Activated CD8-positive, alpha-beta memory T cell treated with anti-CD3 and anti-CD28 coated beads for 24 hours (primary cell): ENCODE data around the gene TYRO3.
A peak's percentile ranks its signal among the peaks of the same experiment; 100 is the strongest.
"Not testable (repeated sequence)": the region's sequence is repeated elsewhere in the genome, so short reads cannot be mapped to it uniquely, and the experiment has no call there.

Experiments used
- DNase-seq: peaks from one replicate; pipeline ENCODE4 v3.0.0-alpha.2; 2020

The TYRO3 gene

DNA sequence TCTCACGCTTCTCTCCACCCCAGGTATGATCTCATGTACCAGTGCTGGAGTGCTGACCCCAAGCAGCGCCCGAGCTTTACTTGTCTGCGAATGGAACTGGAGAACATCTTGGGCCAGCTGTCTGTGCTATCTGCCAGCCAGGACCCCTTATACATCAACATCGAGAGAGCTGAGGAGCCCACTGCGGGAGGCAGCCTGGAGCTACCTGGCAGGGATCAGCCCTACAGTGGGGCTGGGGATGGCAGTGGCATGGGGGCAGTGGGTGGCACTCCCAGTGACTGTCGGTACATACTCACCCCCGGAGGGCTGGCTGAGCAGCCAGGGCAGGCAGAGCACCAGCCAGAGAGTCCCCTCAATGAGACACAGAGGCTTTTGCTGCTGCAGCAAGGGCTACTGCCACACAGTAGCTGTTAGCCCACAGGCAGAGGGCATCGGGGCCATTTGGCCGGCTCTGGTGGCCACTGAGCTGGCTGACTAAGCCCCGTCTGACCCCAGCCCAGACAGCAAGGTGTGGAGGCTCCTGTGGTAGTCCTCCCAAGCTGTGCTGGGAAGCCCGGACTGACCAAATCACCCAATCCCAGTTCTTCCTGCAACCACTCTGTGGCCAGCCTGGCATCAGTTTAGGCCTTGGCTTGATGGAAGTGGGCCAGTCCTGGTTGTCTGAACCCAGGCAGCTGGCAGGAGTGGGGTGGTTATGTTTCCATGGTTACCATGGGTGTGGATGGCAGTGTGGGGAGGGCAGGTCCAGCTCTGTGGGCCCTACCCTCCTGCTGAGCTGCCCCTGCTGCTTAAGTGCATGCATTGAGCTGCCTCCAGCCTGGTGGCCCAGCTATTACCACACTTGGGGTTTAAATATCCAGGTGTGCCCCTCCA, 19.1 kb downstream of the TYRO3 start:
- DNase-seq: no peak

DNA sequence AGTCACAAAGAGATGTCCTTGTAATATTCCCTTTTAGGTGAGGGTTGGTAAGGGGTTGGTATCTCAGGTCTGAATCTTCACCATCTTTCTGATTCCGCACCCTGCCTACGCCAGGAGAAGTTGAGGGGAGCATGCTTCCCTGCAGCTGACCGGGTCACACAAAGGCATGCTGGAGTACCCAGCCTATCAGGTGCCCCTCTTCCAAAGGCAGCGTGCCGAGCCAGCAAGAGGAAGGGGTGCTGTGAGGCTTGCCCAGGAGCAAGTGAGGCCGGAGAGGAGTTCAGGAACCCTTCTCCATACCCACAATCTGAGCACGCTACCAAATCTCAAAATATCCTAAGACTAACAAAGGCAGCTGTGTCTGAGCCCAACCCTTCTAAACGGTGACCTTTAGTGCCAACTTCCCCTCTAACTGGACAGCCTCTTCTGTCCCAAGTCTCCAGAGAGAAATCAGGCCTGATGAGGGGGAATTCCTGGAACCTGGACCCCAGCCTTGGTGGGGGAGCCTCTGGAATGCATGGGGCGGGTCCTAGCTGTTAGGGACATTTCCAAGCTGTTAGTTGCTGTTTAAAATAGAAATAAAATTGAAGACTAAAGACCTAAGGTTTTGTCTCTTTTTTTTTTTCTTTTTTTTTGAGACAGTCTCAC, 19.8 kb downstream of the TYRO3 start:
- no peak for DNase-seq

DNA sequence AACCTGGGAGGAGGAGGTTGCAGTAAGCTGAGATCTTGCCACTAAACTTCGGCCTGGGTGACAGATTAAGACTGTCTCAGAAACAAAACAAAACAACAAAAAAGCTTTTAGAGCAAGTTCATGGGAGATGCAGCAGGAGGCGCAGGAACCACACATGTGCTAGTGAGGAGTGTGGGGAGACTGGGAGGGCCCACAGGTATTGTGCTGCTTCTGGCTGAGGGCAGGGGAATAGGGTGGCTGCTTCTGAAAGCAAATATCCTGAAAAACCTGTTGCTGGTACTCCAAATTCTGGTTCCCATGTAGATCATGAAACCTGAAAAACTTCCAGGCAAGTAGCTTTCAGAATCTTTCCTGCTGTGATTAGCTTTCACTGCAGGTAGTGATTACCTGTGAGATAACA, 22.1 kb downstream of the TYRO3 start:
- DNase-seq: no peak

DNA sequence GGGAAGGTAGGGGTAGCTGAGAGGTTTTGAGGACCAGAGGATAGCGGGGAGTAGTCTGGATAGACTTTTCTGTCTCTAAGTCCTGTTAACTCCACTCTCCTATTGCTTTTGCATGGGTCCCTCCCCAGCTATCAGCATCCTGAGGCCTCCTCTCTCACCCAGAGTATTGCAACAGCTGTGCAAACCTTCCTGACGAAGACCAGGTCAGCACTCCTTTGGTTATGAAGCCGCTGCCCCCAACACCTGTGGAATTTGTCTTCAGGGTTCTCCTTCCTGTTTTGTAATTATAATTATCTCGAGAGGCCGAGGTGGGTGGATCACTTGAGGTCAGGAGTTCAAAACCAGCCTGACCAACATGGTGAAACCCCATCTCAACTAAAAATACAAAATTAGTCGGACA, 24.8 kb downstream of the TYRO3 start:
- DNase-seq: no peak

GRCh38 chr15:41584636-41585126, 25.7 kb downstream of the TYRO3 start:
- DNase-seq: no peak

- peak; percentile 71 for DNase-seq
Measured at GRCh38 chr15:41585127-41586047, 26.4 kb downstream of the TYRO3 start.

GRCh38 chr15:41586531-41587282, 27.7 kb downstream of the TYRO3 start:
- not testable (repeated sequence) for DNase-seq

- DNase-seq: not testable (repeated sequence)
Measured at GRCh38 chr15:41589018-41589417, 30.0 kb downstream of the TYRO3 start.

- not testable (repeated sequence) for DNase-seq
Measured at GRCh38 chr15:41589571-41589970, 30.6 kb downstream of the TYRO3 start.

- not testable (repeated sequence) for DNase-seq
Measured at GRCh38 chr15:41591217-41591616, 32.2 kb downstream of the TYRO3 start.

DNA sequence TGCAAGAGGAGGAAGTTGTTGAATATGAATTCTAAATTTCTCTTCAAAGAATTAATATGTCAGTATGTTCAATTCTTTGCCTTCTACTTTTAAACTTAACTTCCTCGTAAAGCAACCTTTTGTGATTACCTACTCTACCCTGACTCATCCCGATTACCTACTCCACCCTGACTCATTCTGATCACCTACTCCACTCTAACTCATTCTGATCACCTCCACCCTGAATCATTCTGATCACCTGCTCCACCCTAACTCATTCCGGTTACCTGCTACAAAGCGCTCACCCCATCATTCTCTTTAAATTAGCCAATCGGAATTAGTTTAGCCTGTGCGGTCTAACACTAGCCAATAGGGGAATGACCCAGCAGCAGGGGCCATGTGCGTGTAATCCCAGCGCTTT, 33.7 kb downstream of the TYRO3 start:
- not testable (repeated sequence) for DNase-seq

DNA sequence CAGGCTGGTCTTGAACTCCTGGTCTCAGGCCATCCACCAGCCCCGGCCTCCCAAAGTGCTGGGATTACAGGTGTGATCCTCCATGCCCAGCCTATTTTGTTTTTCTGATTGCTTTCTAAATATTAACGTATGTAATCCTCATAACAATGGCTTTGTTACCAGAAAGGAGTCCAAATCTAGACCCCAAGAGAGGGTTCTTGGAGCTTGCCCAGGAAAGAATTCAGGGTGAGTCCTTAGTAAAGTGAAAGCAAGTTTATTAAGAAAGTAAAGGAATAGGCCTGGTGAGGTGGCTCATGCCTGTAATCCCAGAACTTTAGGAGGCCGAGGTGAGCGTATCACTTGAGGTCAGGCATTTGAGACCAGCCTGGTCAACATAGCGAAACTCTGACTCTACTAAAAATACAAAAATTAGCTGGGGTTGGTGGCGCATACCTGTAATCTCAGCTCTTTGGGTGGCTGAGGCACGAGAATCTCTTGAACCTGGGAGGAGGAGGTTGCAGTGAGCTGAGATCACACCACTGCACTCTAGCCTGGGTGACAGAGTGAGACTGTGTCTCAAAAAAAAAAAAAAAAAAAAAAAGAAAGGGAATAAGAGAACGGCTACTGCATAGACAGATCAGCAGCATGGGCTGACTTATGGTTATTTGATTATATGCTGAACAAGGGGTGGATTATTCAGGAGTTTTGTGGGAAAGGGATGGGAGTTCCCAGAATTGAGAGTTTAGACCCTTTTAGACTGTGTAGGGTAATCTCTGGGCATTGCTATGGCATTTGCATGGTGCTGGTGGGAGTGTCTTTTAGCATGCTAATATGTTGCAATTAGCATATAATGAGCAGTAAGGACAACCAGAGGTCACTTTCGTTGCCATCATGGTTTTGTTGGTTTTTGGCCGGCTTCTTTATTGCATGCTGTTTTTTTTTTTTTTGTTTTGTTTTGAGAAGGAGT, 36.1 kb downstream of the TYRO3 start:
- no peak for DNase-seq

DNA sequence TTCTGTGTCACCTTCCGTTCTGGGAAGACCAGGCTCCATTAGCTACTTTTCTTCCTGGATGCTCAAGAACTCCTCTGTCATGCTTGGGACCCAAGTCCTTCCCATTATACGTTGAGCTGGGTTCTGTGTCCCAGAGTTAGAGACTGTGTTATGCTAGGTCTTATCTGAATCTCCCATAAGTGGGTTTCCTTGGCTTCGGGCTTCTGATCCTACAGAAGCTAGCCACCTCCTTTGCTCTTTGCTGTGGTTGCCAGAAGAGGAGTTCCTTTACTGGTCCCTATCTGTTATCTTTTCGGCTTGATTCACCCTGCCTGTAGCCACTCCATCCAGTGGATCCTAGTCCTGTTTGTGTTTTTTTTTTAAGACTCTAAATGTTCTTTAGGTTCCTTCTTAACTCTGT, 38.0 kb downstream of the TYRO3 start:
- DNase-seq: no peak

DNA sequence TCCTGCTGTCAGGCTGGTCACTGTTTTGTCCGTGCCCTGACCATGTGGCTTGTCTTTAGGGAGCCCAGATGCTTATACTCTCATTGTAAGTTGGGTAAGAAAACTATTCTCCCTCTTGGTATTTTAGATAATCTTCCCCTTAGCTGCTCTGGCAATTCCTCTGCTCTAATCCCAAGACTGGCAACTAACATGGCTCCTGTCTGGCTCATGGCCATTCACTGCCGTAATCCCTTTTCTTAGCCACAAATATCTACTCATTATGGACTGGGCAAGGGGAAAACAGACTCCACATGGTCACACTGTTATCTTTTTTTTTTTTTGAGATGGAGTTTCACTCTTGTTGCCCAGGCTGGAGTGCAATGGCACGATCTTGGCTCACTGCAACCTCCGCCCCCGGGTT, 38.8 kb downstream of the TYRO3 start:
- DNase-seq: no peak

DNA sequence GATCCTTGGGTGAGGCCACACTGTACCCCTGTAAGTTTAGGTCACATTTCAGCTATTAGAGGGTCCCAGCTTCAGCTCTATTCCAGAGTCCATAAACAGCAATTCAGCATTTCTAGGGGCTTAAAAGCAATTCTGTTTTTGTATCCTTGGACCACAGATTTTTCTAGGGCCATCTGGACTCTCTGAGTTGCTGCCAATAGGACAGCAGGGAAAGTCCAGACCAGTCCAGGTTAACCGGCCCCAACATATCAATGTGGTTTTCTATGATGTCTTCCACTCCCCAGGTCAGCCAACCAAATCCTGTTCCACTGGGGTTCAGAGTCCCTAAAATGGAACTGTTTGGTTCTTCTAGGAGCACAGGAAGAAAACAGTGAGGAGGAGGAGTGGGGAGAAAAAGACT, 40.0 kb downstream of the TYRO3 start:
- DNase-seq: no peak

- DNase-seq: no peak
Measured at GRCh38 chr15:41603411-41603935, 44.5 kb downstream of the TYRO3 start.

- peak; percentile 75 for DNase-seq
Measured at GRCh38 chr15:41603941-41604911, 45.2 kb downstream of the TYRO3 start.

DNA sequence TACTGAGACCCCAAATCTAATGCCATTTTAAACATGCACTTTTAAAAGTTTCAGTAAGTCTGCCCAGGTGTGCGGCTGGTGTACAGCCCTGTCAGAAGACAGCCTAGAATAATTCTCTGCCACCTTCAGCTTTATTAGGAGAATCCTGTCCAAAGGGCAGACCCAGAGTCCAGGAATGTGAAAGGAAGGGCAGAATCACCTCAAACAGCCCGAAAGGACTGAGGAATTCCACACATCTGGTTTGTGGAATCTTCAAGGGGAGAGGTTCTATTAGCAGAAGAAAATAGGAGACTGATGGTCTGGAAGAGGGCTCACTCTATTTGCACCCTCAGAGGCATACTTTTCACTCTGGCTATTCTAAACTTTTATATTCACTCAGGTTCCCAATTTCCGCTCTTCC, 46.6 kb downstream of the TYRO3 start:
- no peak for DNase-seq

GRCh38 chr15:41606997-41607396, 48.0 kb downstream of the TYRO3 start:
- DNase-seq: no peak

- DNase-seq: no peak
Measured at GRCh38 chr15:41609123-41609522, 50.1 kb downstream of the TYRO3 start.
